HepG2 (cell line): ENCODE data around the gene C16orf89. TPM values are rescaled to one million over a fixed set of nuclear protein-coding genes. Genes with fewer than 3 reads are reported as not detected.

Experiments
- ATAC-seq: fragments of 200-7000 bp; cut with Tn5 transposase; 3 replicates; pipeline ENCODE4 v1.9.1; 2020; ENCODE audit warnings: mild to moderate bottlenecking, moderate library complexity
- BruUV-seq: library from RNA; stranded (reverse); fragments of 400-500 nt; replicated peaks from 2 replicates; lab custom pipeline; 2021; lab: Mats Ljungman, UMichigan
- CTCF ChIA-PET: fragments of 300-600 bp; formaldehyde crosslinking; extraction: SDS; loops from one replicate; lab custom pipeline; 2021; ENCODE audit warnings: low total read pairs, inconsistent platforms, low intra/inter-chr PET ratio; lab: Yijun Ruan, JAX
- POLR2A ChIA-PET: fragments of 350-600 bp; sonication (Branson Sonifier 250); formaldehyde crosslinking; loops from one replicate; lab custom pipeline; 2020; ENCODE audit warnings: antibody characterized with exemption, inconsistent platforms; lab: Yijun Ruan, JAX
- DNase-seq: peaks from one replicate; pipeline ENCODE4 v3.0.0-alpha.2; 2015; ENCODE audit warnings: low spot score
- FAIRE-seq: peaks from 3 replicates; lab custom pipeline; 2011; peaks lifted over from hg19 to GRCh38; lab: Jason Lieb, UNC
- H2AFZ ChIP-seq: one replicate; pipeline ENCODE4 v1.6.1; 2011; ENCODE audit warnings: low read length, inconsistent platforms
- H3K27ac ChIP-seq: fragments of 300-600 bp; 3 replicates; pipeline ENCODE4 v1.8.0; 2011; ENCODE audit warnings: mixed run types, mild to moderate bottlenecking, mixed read lengths, low read length, inconsistent platforms; ENCODE audit not compliant: insufficient read depth; ENCODE audit errors: extremely low read length
- H3K27me3 ChIP-seq, 2 experiments: fragments of 200-600 bp in 1 of 2; 2 replicates in 1 of 2; 3 replicates in 1 of 2; pipeline versions ENCODE4 v1.6.0 to v1.8.0; 2011; ENCODE audit warnings: low read length in 2 of 2, mild to moderate bottlenecking in 2 of 2, moderate library complexity in 2 of 2, inconsistent platforms in 1 of 2; ENCODE audit not compliant: insufficient read depth in 2 of 2, control insufficient read depth in 1 of 2
- H3K36me3 ChIP-seq, 2 experiments: fragments of 200-600 bp in 1 of 2; replicated peaks in 1 of 2; 2 replicates in 1 of 2; 3 replicates in 1 of 2; pipeline versions ENCODE4 v1.5.1 to v1.8.0; 2011; ENCODE audit warnings: low read length in 2 of 2, inconsistent platforms in 1 of 2; ENCODE audit not compliant: insufficient read depth in 2 of 2, control insufficient read depth in 1 of 2
- H3K4me1 ChIP-seq: 2 replicates; pipeline ENCODE4 v1.5.1; 2012; ENCODE audit warnings: low read length, inconsistent platforms; ENCODE audit not compliant: insufficient read depth
- H3K4me2 ChIP-seq: 2 replicates; pipeline ENCODE4 v1.6.0; 2011; ENCODE audit warnings: low read depth, low read length, inconsistent platforms
- H3K4me3 ChIP-seq, 3 experiments: fragments of 200-600 bp in 1 of 3; sonication (generic), shearing (Covaris generic) in 1 of 3; replicated peaks in 1 of 3; 2 replicates each; pipeline ENCODE4 v1.5.1; 2011 to 2016; ENCODE audit warnings: low read length in 3 of 3, inconsistent platforms in 2 of 3, low read depth in 2 of 3, mild to moderate bottlenecking in 2 of 3, control low read depth in 1 of 3, mixed read lengths in 1 of 3; ENCODE audit not compliant: insufficient read depth in 1 of 3
- H3K79me2 ChIP-seq: one replicate; pipeline ENCODE4 v1.6.1; 2011; ENCODE audit warnings: low read length, inconsistent platforms; ENCODE audit not compliant: insufficient read depth
- H3K9ac ChIP-seq: 2 replicates; pipeline ENCODE4 v1.6.0; 2011; ENCODE audit warnings: mild to moderate bottlenecking, low read depth, low read length, inconsistent platforms; ENCODE audit not compliant: insufficient read depth
- H3K9me3 ChIP-seq: 2 replicates; pipeline ENCODE4 v1.5.1; 2012; ENCODE audit warnings: mild to moderate bottlenecking, low read length
- H4K20me1 ChIP-seq: 2 replicates; pipeline ENCODE4 v1.6.0; 2011; ENCODE audit warnings: inconsistent platforms, mild to moderate bottlenecking, low read length, moderate library complexity; ENCODE audit not compliant: insufficient read depth
- BRD4 ChIP-seq: sonication (generic); formaldehyde crosslinking; IDR thresholded peaks from 2 replicates; pipeline ENCODE4 v1.4.0; 2020; ENCODE audit warnings: missing genetic modification reagents
- CEBPG ChIP-seq: IDR thresholded peaks from 2 replicates; pipeline ENCODE4 v1.6.1; 2016
- CENPT ChIP-seq: sonication (generic); formaldehyde crosslinking; IDR thresholded peaks from 2 replicates; pipeline ENCODE4 v1.8.0; 2022; ENCODE audit warnings: low read depth, mild to moderate bottlenecking, moderate library complexity, missing genetic modification reagents
- NR2C2 ChIP-seq: sonication (generic); formaldehyde crosslinking; IDR thresholded peaks from 2 replicates; pipeline ENCODE4 v1.4.0; 2020; ENCODE audit warnings: missing genetic modification reagents, mild to moderate bottlenecking, moderate library complexity, borderline replicate concordance
- NR2F1 ChIP-seq, 2 experiments: fragments of 450-650 bp in 1 of 2; formaldehyde crosslinking in 1 of 2; IDR thresholded peaks; 2 replicates each; pipeline versions ENCODE4 v1.5.0 to v1.6.1; 2016 to 2020; ENCODE audit warnings: mild to moderate bottlenecking in 1 of 2, missing compliant biosample characterization in 1 of 2, missing genetic modification reagents in 1 of 2, moderate library complexity in 1 of 2
- SAP130 ChIP-seq: IDR thresholded peaks from 2 replicates; pipeline ENCODE4 v1.6.1; 2016; ENCODE audit warnings: low read depth
- ZFP36L2 ChIP-seq: sonication (generic); formaldehyde crosslinking; IDR thresholded peaks from 2 replicates; pipeline ENCODE4 v1.4.0; 2020; ENCODE audit warnings: missing genetic modification reagents
- ZNF205 ChIP-seq: IDR thresholded peaks from 2 replicates; pipeline ENCODE4 v1.6.1; 2018; ENCODE audit warnings: missing biosample characterization, missing genetic modification reagents
- ZNF281 ChIP-seq: sonication (generic); formaldehyde crosslinking; IDR thresholded peaks from 2 replicates; pipeline ENCODE4 v1.4.0; 2020; ENCODE audit warnings: missing genetic modification reagents, borderline replicate concordance
- ZNF33B ChIP-seq: sonication (generic); formaldehyde crosslinking; IDR thresholded peaks from 2 replicates; pipeline ENCODE4 v1.5.1; 2020; ENCODE audit warnings: mild to moderate bottlenecking, missing genetic modification reagents
- ZNF543 ChIP-seq: sonication (generic); formaldehyde crosslinking; IDR thresholded peaks from 2 replicates; pipeline ENCODE4 v1.4.0; 2020; ENCODE audit warnings: mild to moderate bottlenecking, missing genetic modification reagents
- ZNF770 ChIP-seq: sonication (generic); formaldehyde crosslinking; IDR thresholded peaks from 2 replicates; pipeline ENCODE4 v1.5.0; 2020; ENCODE audit warnings: mild to moderate bottlenecking, missing genetic modification reagents
- ZNF782 ChIP-seq: sonication (generic); formaldehyde crosslinking; IDR thresholded peaks from 2 replicates; pipeline ENCODE4 v1.4.0; 2020; ENCODE audit warnings: missing genetic modification reagents, mild to moderate bottlenecking, borderline replicate concordance
- ZNF891 ChIP-seq: sonication (generic); formaldehyde crosslinking; IDR thresholded peaks from 2 replicates; pipeline ENCODE4 v1.5.0; 2020; ENCODE audit warnings: mild to moderate bottlenecking, missing genetic modification reagents
- WGBS: methylation state at CpG from one replicate; pipeline ENCODE4 v1.1.6; 2017; ENCODE audit warnings: low lambda C conversion rate; 5-methylcytosine and 5-hydroxymethylcytosine counted together
- in situ Hi-C: cut with HindIII; loops from 2 replicates; pipeline ENCODE4 v1.10.0; 2017; ENCODE audit warnings: low pct_unique_long_range_greater_than_20kb; ENCODE audit not compliant: extremely low pct_ligation_motif_present
- intact Hi-C: fragments of 100-400 bp; cut with micrococcal nuclease; formaldehyde crosslinking; loops from one replicate; pipeline ENCODE4 v1.10.0; 2022; ENCODE audit not compliant: unreplicated experiment
- polyA plus RNA-seq, 8 experiments: library from polyadenylated mRNA; depleted of rRNA in 3 of 8; stranded (reverse) in 7 of 8; unstranded in 1 of 8; fragments of >200 nt; fragmentation: Illumina TruSeq in 4 of 8; extraction: Trizol in 4 of 8; gene quantifications; 2 replicates each; pipeline versions ENCODE4 v1.2.1 to v1.2.3, GENCODE V29; 2011 to 2016; ENCODE audit warnings: low read depth in 4 of 8, missing spikeins in 1 of 8, mixed read lengths in 1 of 8; ENCODE audit not compliant: insufficient read depth in 1 of 8
- total RNA-seq, 5 experiments: library from RNA; depleted of rRNA; stranded (reverse); fragments of >200 nt; fragmentation: Illumina TruSeq; extraction: Trizol; gene quantifications; 2 replicates each; pipeline ENCODE4 v1.2.3, GENCODE V29; 2016; ENCODE audit warnings: low read depth in 1 of 5

Gene C16orf89
- total and polyA plus RNA-seq, 2 of the 13 experiments (the other 11 are each of a cell fraction or from before 2014, with no cell fraction given) = 1.9 to 3.4 TPM

- H3K4me2 ChIP-seq = no peak overlapping the region
- no peaks in the 10 kb centered on the region for H4K20me1 ChIP-seq
- FAIRE-seq = no peak
- no peak overlapping the region for H3K4me3 ChIP-seq
- peaks cover 30% of the 10 kb centered on the region for H3K4me1 ChIP-seq
- in situ Hi-C loops = no loop called here
- no peak for TF ChIP-seq ZFP36L2
- TF ChIP-seq ZNF33B (CRISPR knock-in tag) = 0 out of 2 replicates have a peak, but pooled peaks have one; percentile 10
- no peak for TF ChIP-seq BRD4 (CRISPR knock-in tag)
- 0 out of 2 replicates have a peak, but pooled peaks have one; percentile 33 for TF ChIP-seq ZNF770
- no TSS peak for BruUV-seq
- H3K9ac ChIP-seq = no peak overlapping the region
- DNase-seq = no peak
- WGBS = 25% methylated on average over 6 of the region's 6 CpGs
- no peaks in the 10 kb centered on the region for H3K9me3 ChIP-seq
- H2AFZ ChIP-seq = no peak overlapping the region
- peaks cover 13 to 55% of the 10 kb centered on the region in 2 experiments; a peak in 4 of 5 replicates for H3K27me3 ChIP-seq
- H3K79me2 ChIP-seq = no peaks in the 10 kb centered on the region
- intact Hi-C loops = no loop called here
- ChIA-PET CTCF (no interaction called here), POLR2A (interaction anchor here (1.3 kb wide), 1 partner anchor 33 kb away, joined by 3 read pairs; no protein-coding TSS in a partner anchor)
- H3K36me3 ChIP-seq = no peaks in the 10 kb centered on the region
- ATAC-seq = no peak
- H3K27ac ChIP-seq = no peak overlapping the region
Observed at GRCh38 chr16:5001986-5002385, 63.8 kb downstream of the C16orf89 start.

GRCh38 chr16:5001571-5001970 lies 64.2 kb downstream of the C16orf89 start:
- peaks cover 26% of the 10 kb centered on the region for H3K4me1 ChIP-seq
- ChIA-PET POLR2A (interaction anchor here (1.3 kb wide), 1 partner anchor 33 kb away, joined by 3 read pairs; no protein-coding TSS in a partner anchor), CTCF (no interaction called here)
- DNase-seq = no peak
- no peak overlapping the region for H3K4me3 ChIP-seq
- H3K27me3 ChIP-seq = peaks cover 10 to 54% of the 10 kb centered on the region in 2 experiments; a peak in 4 of 5 replicates
- no peaks in the 10 kb centered on the region for H3K9me3 ChIP-seq
- no peak overlapping the region for H3K27ac ChIP-seq
- no peaks in the 10 kb centered on the region for H3K36me3 ChIP-seq
- FAIRE-seq = peak; percentile 80
- intact Hi-C loops = no loop called here
- BruUV-seq = no TSS peak
- H3K9ac ChIP-seq = no peak overlapping the region
- H2AFZ ChIP-seq = no peak overlapping the region
- WGBS = 34% methylated on average over 7 of the region's 7 CpGs
- in situ Hi-C loops = no loop called here
- H3K79me2 ChIP-seq = no peaks in the 10 kb centered on the region
- H3K4me2 ChIP-seq = no peak overlapping the region
- no peak; the same call in 2 of the 3 replicates for ATAC-seq
- H4K20me1 ChIP-seq = no peaks in the 10 kb centered on the region
- no peak for TF ChIP-seq ZNF782 (CRISPR knock-in tag)
- no peak for TF ChIP-seq ZNF891 (CRISPR knock-in tag)
- peak; percentile 74 for TF ChIP-seq CEBPG (CRISPR knock-in tag)
- no peak for TF ChIP-seq ZNF543 (CRISPR knock-in tag)
- TF ChIP-seq ZNF205 (CRISPR knock-in tag) = no peak
- TF ChIP-seq CENPT (CRISPR knock-in tag) = no peak
- peak; percentile 56; the same call in 1 of the 2 replicates for TF ChIP-seq NR2C2 (CRISPR knock-in tag)
- peak; percentile 58 to 66; a peak in 3 of 4 replicates for TF ChIP-seq NR2F1 (CRISPR knock-in tag; IDR thresholded peaks at IDR 0.05)
- TF ChIP-seq ZNF281 (CRISPR knock-in tag) = no peak
- no peak for TF ChIP-seq SAP130
